H1 (cell line): ENCODE data around the gene REPIN1. TPM values are rescaled to one million over a fixed set of nuclear protein-coding genes. Genes with fewer than 3 reads are reported as not detected.

ENCODE experiments used
- CTCF ChIA-PET: fragments of 300-600 bp; sonication (Branson Sonifier 250); formaldehyde crosslinking; loops from one replicate; lab custom pipeline; 2021; ENCODE audit not compliant: partially characterized antibody; lab: Charles Lee
- POLR2A ChIA-PET: fragments of 300-600 bp; sonication (Branson Sonifier 250); formaldehyde crosslinking; loops from one replicate; lab custom pipeline; 2021; ENCODE audit warnings: inconsistent platforms; ENCODE audit not compliant: partially characterized antibody; lab: Charles Lee
- DNase-seq, 2 experiments: peaks; one replicate each; pipeline versions ENCODE4 v3.0.0 to v3.0.0-alpha.2; 2010 to 2022; ENCODE audit warnings: low spot score in 2 of 2, low read depth in 1 of 2, mixed read lengths in 1 of 2
- FAIRE-seq: peaks from 2 replicates; lab custom pipeline; 2011; peaks lifted over from hg19 to GRCh38; lab: Jason Lieb, UNC
- H2AFZ ChIP-seq: 2 replicates; pipeline ENCODE4 v1.8.1; 2012; ENCODE audit warnings: low read length, inconsistent platforms
- H2AK5ac ChIP-seq: 2 replicates; pipeline ENCODE4 v1.6.1; 2013; ENCODE audit warnings: low read depth, low read length
- H2BK120ac ChIP-seq: replicated peaks from 2 replicates; pipeline ENCODE3; 2013; ENCODE audit warnings: low read depth, low read length, inconsistent platforms
- H2BK12ac ChIP-seq: 2 replicates; pipeline ENCODE4 v1.6.1; 2013; ENCODE audit warnings: low read depth, low read length
- H2BK15ac ChIP-seq: 2 replicates; pipeline ENCODE4 v1.6.1; 2013; ENCODE audit warnings: low read length
- H2BK20ac ChIP-seq: 2 replicates; pipeline ENCODE4 v1.6.1; 2013; ENCODE audit warnings: low read length
- H2BK5ac ChIP-seq: 2 replicates; pipeline ENCODE4 v1.6.1; 2013; ENCODE audit warnings: low read depth, low read length
- H3K14ac ChIP-seq: 2 replicates; pipeline ENCODE4 v1.6.1; 2013; ENCODE audit warnings: inconsistent platforms; ENCODE audit not compliant: insufficient read length
- H3K18ac ChIP-seq: 2 replicates; pipeline ENCODE4 v1.6.1; 2013; ENCODE audit warnings: low read length; ENCODE audit errors: extremely low read depth
- H3K23ac ChIP-seq: 2 replicates; pipeline ENCODE4 v1.6.1; 2013; ENCODE audit warnings: inconsistent platforms; ENCODE audit not compliant: insufficient read length
- H3K23me2 ChIP-seq: 2 replicates; pipeline ENCODE4 v1.6.1; 2013; ENCODE audit warnings: low read depth, low read length
- H3K27ac ChIP-seq: 2 replicates; pipeline ENCODE4 v1.6.1; 2011; ENCODE audit warnings: low read depth, low read length, inconsistent platforms
- H3K27me3 ChIP-seq, 4 experiments: replicated peaks in 1 of 4; 1 replicate in 1 of 4; 2 replicates in 3 of 4; pipeline versions ENCODE4 v1.6.1 to v1.8.1; 2011 to 2013; ENCODE audit warnings: low read length in 3 of 4, mild to moderate bottlenecking in 3 of 4, inconsistent platforms in 2 of 4, mixed read lengths in 2 of 4, moderate library complexity in 1 of 4; ENCODE audit not compliant: control insufficient read depth in 3 of 4, insufficient read depth in 3 of 4; ENCODE audit errors: extremely low read depth in 1 of 4
- H3K36me3 ChIP-seq, 4 experiments: 2 replicates each; pipeline versions ENCODE4 v1.6.1 to v1.8.1; 2011 to 2013; ENCODE audit warnings: mild to moderate bottlenecking in 4 of 4, low read length in 3 of 4, moderate library complexity in 2 of 4, control low read depth in 1 of 4, inconsistent platforms in 1 of 4; ENCODE audit not compliant: insufficient read depth in 4 of 4, control insufficient read depth in 2 of 4
- H3K4ac ChIP-seq: replicated peaks from 2 replicates; pipeline ENCODE3; 2013; ENCODE audit warnings: low read length, low read depth, mixed read lengths, inconsistent platforms; ENCODE audit not compliant: insufficient read length
- H3K4me1 ChIP-seq, 4 experiments: replicated peaks in 1 of 4; 1 replicate in 1 of 4; 2 replicates in 3 of 4; pipeline versions ENCODE4 v1.6.1 to v1.8.1; 2011 to 2013; ENCODE audit warnings: low read length in 3 of 4, inconsistent platforms in 2 of 4, mixed read lengths in 1 of 4; ENCODE audit not compliant: insufficient read depth in 4 of 4, control insufficient read depth in 3 of 4
- H3K4me2 ChIP-seq, 2 experiments: 2 replicates each; pipeline versions ENCODE4 v1.6.1 to v1.8.1; 2011 to 2013; ENCODE audit warnings: low read depth in 2 of 2, low read length in 2 of 2, control low read depth in 1 of 2, inconsistent platforms in 1 of 2, mild to moderate bottlenecking in 1 of 2; ENCODE audit not compliant: insufficient read depth in 1 of 2
- H3K4me3 ChIP-seq, 4 experiments: fragments of 200-600, 300-600 bp in 1 of 4; sonication (generic), shearing (Covaris generic), sonication (Bioruptor Twin) in 1 of 4; 2 replicates each; pipeline versions ENCODE4 v1.5.1 to v1.8.1; 2011 to 2016; ENCODE audit warnings: low read length in 4 of 4, low read depth in 3 of 4, control low read depth in 2 of 4, inconsistent platforms in 2 of 4, mild to moderate bottlenecking in 2 of 4, mixed read lengths in 1 of 4, moderate library complexity in 1 of 4; ENCODE audit not compliant: insufficient read depth in 2 of 4; ENCODE audit errors: extremely low read depth in 1 of 4
- H3K56ac ChIP-seq: replicated peaks from 2 replicates; pipeline ENCODE3; 2013; ENCODE audit warnings: low read depth, mild to moderate bottlenecking, mixed read lengths, low read length, inconsistent platforms; ENCODE audit not compliant: insufficient read length
- H3K79me1 ChIP-seq: 2 replicates; pipeline ENCODE4 v1.6.1; 2013; ENCODE audit warnings: low read depth, low read length, control low read depth
- H3K79me2 ChIP-seq, 2 experiments: 2 replicates each; pipeline versions ENCODE4 v1.6.1 to v1.8.1; 2012 to 2013; ENCODE audit warnings: low read length in 2 of 2, mild to moderate bottlenecking in 2 of 2, inconsistent platforms in 1 of 2; ENCODE audit not compliant: insufficient read depth in 2 of 2, control insufficient read depth in 1 of 2
- H3K9ac ChIP-seq, 4 experiments: replicated peaks in 1 of 4; 1 replicate in 1 of 4; 2 replicates in 3 of 4; pipeline versions ENCODE4 v1.6.1 to v1.8.1; 2011 to 2013; ENCODE audit warnings: low read depth in 3 of 4, low read length in 3 of 4, control low read depth in 2 of 4, mild to moderate bottlenecking in 2 of 4, moderate library complexity in 2 of 4, inconsistent platforms in 1 of 4; ENCODE audit errors: extremely low read depth in 1 of 4
- H3K9me3 ChIP-seq, 2 experiments: 2 replicates each; pipeline versions ENCODE4 v1.6.1 to v1.8.1; 2012 to 2013; ENCODE audit warnings: mild to moderate bottlenecking in 2 of 2, moderate library complexity in 2 of 2, control low read depth in 1 of 2, inconsistent platforms in 1 of 2, low read depth in 1 of 2, low read length in 1 of 2, mixed read lengths in 1 of 2; ENCODE audit not compliant: insufficient read depth in 2 of 2
- H4K20me1 ChIP-seq, 2 experiments: replicated peaks in 1 of 2; 2 replicates each; pipeline versions ENCODE3 to v1.8.1; 2011 to 2013; ENCODE audit warnings: inconsistent platforms in 2 of 2, low read length in 2 of 2, mild to moderate bottlenecking in 1 of 2; ENCODE audit not compliant: insufficient read depth in 2 of 2, control insufficient read depth in 1 of 2
- H4K5ac ChIP-seq: 2 replicates; pipeline ENCODE4 v1.6.1; 2013; ENCODE audit warnings: low read length, low read depth, mixed read lengths, inconsistent platforms; ENCODE audit not compliant: insufficient read length
- H4K8ac ChIP-seq: 2 replicates; pipeline ENCODE4 v1.8.0; 2013; ENCODE audit warnings: mild to moderate bottlenecking, moderate library complexity, low read length, inconsistent platforms; ENCODE audit not compliant: insufficient read depth; ENCODE audit errors: extremely low read depth
- H4K91ac ChIP-seq: replicated peaks from 2 replicates; pipeline ENCODE3; 2013; ENCODE audit warnings: low read length, mixed read lengths, inconsistent platforms; ENCODE audit not compliant: insufficient read length
- BACH1 ChIP-seq: IDR thresholded peaks from 2 replicates; pipeline ENCODE4 v1.6.1; 2012; ENCODE audit warnings: low read length, improper control_type of control experiment
- BRCA1 ChIP-seq: IDR thresholded peaks from 2 replicates; pipeline ENCODE4 v1.6.1; 2012; ENCODE audit warnings: low read depth, low read length, improper control_type of control experiment
- CEBPB ChIP-seq: IDR thresholded peaks from 2 replicates; pipeline ENCODE4 v1.6.1; 2012; ENCODE audit warnings: low read depth, low read length
- EP300 ChIP-seq, 2 experiments: IDR thresholded peaks; 1 replicate in 1 of 2; 2 replicates in 1 of 2; pipeline ENCODE4 v1.6.1; 2011 to 2012; ENCODE audit warnings: low read depth in 2 of 2, low read length in 2 of 2, mild to moderate bottlenecking in 2 of 2, borderline replicate concordance in 1 of 2, inconsistent platforms in 1 of 2, moderate library complexity in 1 of 2
- HDAC2 ChIP-seq, 2 experiments: fragments of 300-600 bp in 1 of 2; sonication (generic) in 1 of 2; IDR thresholded peaks; 2 replicates each; pipeline ENCODE4 v1.6.1; 2011 to 2012; ENCODE audit warnings: low read depth in 2 of 2, low read length in 2 of 2, mild to moderate bottlenecking in 2 of 2, moderate library complexity in 2 of 2, borderline replicate concordance in 1 of 2, inconsistent platforms in 1 of 2
- HDAC6 ChIP-seq: IDR thresholded peaks from one replicate; pipeline ENCODE4 v1.7.1; 2012; ENCODE audit warnings: low read depth, mild to moderate bottlenecking, inconsistent platforms, low read length, moderate library complexity
- JUN ChIP-seq: IDR thresholded peaks from 2 replicates; pipeline ENCODE4 v1.6.1; 2011; ENCODE audit warnings: low read depth, mild to moderate bottlenecking, improper control_type of control experiment, low read length
- RBBP5 ChIP-seq: IDR thresholded peaks from 2 replicates; pipeline ENCODE4 v1.7.1; 2012; ENCODE audit warnings: low read depth, mild to moderate bottlenecking, inconsistent platforms, low read length, moderate library complexity, borderline replicate concordance
- SP4 ChIP-seq: IDR thresholded peaks from 2 replicates; pipeline ENCODE4 v1.6.1; 2012; ENCODE audit warnings: low read length, inconsistent platforms
- TAF1 ChIP-seq: IDR thresholded peaks from 2 replicates; pipeline ENCODE4 v1.6.1; 2011; ENCODE audit warnings: mild to moderate bottlenecking, low read depth, low read length
- ZNF274 ChIP-seq: IDR thresholded peaks from 2 replicates; pipeline ENCODE4 v1.7.0; 2012; ENCODE audit warnings: low read length, borderline replicate concordance; ENCODE audit errors: extremely low read depth
- WGBS, 2 experiments: shearing (Covaris generic) in 1 of 2; methylation state at CpG; one replicate each; pipeline versions ENCODE4 v1.1.6 to v1.1.7; 2013 to 2015; ENCODE audit warnings: low lambda C conversion rate in 2 of 2, mixed read lengths in 2 of 2, inconsistent platforms in 1 of 2, low coverage in 1 of 2, missing lambda C conversion rate in 1 of 2; ENCODE audit not compliant: insufficient replicate concordance in 2 of 2, insufficient coverage in 1 of 2, insufficient read length in 1 of 2; ENCODE audit errors: extremely low coverage in 1 of 2, missing lambda C conversion rate in 1 of 2; 5-methylcytosine and 5-hydroxymethylcytosine counted together
- polyA plus RNA-seq, 7 experiments: library from polyadenylated mRNA; depleted of rRNA in 3 of 7; stranded (reverse) in 5 of 7; unstranded in 2 of 7; fragments of >200 nt in 5 of 7; fragments of 200-250 nt in 2 of 7; gene quantifications; 1 replicate in 5 of 7; 2 replicates in 1 of 7; 4 replicates in 1 of 7; pipeline versions ENCODE4 v1.2.1 to v1.2.3, GENCODE V29; 2011 to 2013; ENCODE audit warnings: missing spikeins in 2 of 7, mixed read lengths in 2 of 7
- total RNA-seq: library from RNA; stranded (reverse); fragmentation: NEBNext Ultra II Directional; extraction: Animal tissue kit (Norgen Biotek cat#: 25700); gene quantifications from 2 replicates; pipeline ENCODE4 v1.2.1, GENCODE V29; 2021

The REPIN1 gene
- total and polyA plus RNA-seq, 2 of the 8 experiments (the other 6 are each of a cell fraction or from before 2014, with no cell fraction given), result 98.6 to 125 TPM

DNA sequence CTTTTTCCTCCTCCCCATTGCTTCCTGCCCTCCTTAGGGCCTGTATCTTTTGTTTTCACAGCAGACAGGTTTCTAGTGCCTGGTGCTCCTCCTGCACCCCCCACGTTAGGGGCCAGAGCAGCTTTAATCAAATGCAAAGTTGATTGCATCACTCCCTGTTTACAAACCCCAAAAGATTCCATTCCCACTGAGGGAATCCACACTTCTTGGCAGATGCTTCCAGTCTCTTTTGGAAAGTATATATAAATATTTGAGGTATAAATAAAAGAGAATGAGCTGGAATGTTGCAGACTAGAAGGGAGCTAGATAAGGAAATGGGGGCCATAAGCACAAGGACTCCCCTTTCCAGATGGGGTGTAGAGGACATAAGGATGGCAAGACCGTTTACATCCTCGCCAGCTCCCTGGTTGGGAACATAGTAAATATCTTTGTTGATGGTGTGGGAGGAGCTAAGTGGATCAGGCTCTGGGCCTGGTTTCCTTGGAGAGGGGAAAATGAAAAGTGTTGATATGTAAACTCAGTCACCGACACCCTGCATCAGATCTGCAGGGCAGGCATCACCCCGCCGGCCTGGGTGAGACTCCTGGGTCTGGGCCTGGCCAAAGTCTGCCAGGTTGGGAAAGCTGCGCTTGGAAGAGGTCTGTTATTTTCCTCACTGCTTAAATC, 33.4 kb upstream of the REPIN1 start:
- H3K9me3 ChIP-seq, result no peaks in the 10 kb centered on the region
- H3K27me3 ChIP-seq, result peaks cover 0 to 2% (median 1%) of the 10 kb centered on the region in 4 experiments; a peak in 1 of 7 replicates
- no peak overlapping the region for H2BK120ac ChIP-seq
- peak overlapping the region; percentile 15 for H4K5ac ChIP-seq
- peaks cover 5% of the 10 kb centered on the region; the same call in 1 of the 2 replicates for H3K23me2 ChIP-seq
- peak overlapping the region; percentile 89 for H2BK5ac ChIP-seq
- H3K4me2 ChIP-seq, result peak overlapping the region; percentile 31 to 52; a peak in 3 of 4 replicates
- 0 out of 2 replicates have a peak overlapping the region, but pooled peaks have one; percentile 9 for H2BK20ac ChIP-seq
- H3K14ac ChIP-seq, result no peak overlapping the region
- peaks cover 6% of the 10 kb centered on the region for H3K79me1 ChIP-seq
- H3K4me1 ChIP-seq, result peaks cover 11 to 58% (median 32%) of the 10 kb centered on the region in 4 experiments
- peak overlapping the region; percentile 99; the same call in 1 of the 2 replicates for H2AK5ac ChIP-seq
- peak overlapping the region in 1 of 4 experiments; percentile 22; a peak in 1 of 8 replicates for H3K4me3 ChIP-seq
- WGBS, 2 experiments, result 38% methylated on average over 7 of the region's 7 CpGs; no CpG with 5 or more reads in 1 of the 2 experiments
- H2BK15ac ChIP-seq, result no peak overlapping the region
- ChIA-PET CTCF (interaction anchor here (0.8 to 2.2 kb wide), 7 partner anchors 8 to 83 kb away, joined by 3 to 10 read pairs (median 3); no protein-coding TSS in a partner anchor), POLR2A (interaction anchor here (0.7 to 7.6 kb wide), 16 partner anchors 8 to 79 kb away, joined by 3 to 76 read pairs (median 4); partner anchors contain the start of genes ACTR3C, LRRC61 and REPIN1)
- peak overlapping the region; percentile 8 for H4K91ac ChIP-seq
- DNase-seq, result peak in 1 of 2 experiments; percentile 54
- peaks cover 2 to 25% (median 11%) of the 10 kb centered on the region in 4 experiments; a peak in 6 of 8 replicates for H3K36me3 ChIP-seq
- no peak overlapping the region for H3K56ac ChIP-seq
- peaks cover 0 to 18% of the 10 kb centered on the region in 2 experiments; a peak in 2 of 4 replicates for H3K79me2 ChIP-seq
- H2AFZ ChIP-seq, result no peak overlapping the region
- H3K23ac ChIP-seq, result no peak overlapping the region
- peak overlapping the region; percentile 71; the same call in 1 of the 2 replicates for H3K18ac ChIP-seq
- H2BK12ac ChIP-seq, result peak overlapping the region; percentile 99
- peaks cover 9 to 18% of the 10 kb centered on the region in 2 experiments for H4K20me1 ChIP-seq
- H3K9ac ChIP-seq, result no peak overlapping the region; a peak in 2 of 7 replicates
- no peak overlapping the region for H3K4ac ChIP-seq
- FAIRE-seq, result peak; percentile 62
- no peak overlapping the region for H4K8ac ChIP-seq
- H3K27ac ChIP-seq, result peak overlapping the region; percentile 60; the same call in 1 of the 2 replicates
- TF ChIP-seq SP4 (no peak), TAF1 (no peak), JUN (peak; percentile 61; the same call in 1 of the 2 replicates), HDAC2 (IDR thresholded peaks at IDR 0.05; ENCODE audit: borderline replicate concordance in 1 of 2, low read depth in 2 of 2, low read length in 2 of 2) (0 out of 4 replicates have a peak, but pooled peaks of 1 of the 2 experiments have one; percentile 13), HDAC6 (no peak), BACH1 (no peak), CEBPB (peak; percentile 99), EP300 (IDR thresholded peaks at IDR 0.05; ENCODE audit: borderline replicate concordance in 1 of 2, low read depth in 2 of 2, low read length in 2 of 2) (peak in 1 of 2 experiments; percentile 85; a peak in 1 of 3 replicates), RBBP5 (peak; percentile 18; the same call in 1 of the 2 replicates), BRCA1 (no peak), ZNF274 (no peak)
